ENCODE measurements around the gene CNTNAP5. TPM values are rescaled to one million over a fixed set of nuclear protein-coding genes. Genes with fewer than 3 reads are reported as not detected.

CNTNAP5 gene
- total RNA-seq, 1 donor from 2014 or later: 0.56 TPM

DNA sequence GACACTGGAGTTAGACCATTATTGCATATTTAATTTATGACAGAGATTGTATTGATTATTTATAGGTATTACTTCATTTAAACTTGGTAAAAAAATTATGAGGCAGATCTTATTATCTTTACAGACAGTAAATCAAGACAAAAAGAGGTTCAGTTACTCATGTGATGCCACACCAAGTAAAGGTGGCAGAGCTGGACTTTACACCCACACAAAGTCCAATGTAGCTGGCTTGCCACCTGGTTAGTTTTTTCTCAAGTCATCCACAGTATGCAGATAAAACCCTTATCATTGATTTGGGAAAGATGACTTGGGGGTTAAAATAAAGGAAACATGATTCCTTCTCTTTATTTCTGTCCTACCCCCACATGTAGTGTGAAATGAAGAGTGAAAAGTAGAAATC is 137.2 kb downstream of the CNTNAP5 start:
- Mint-ChIP-seq H3K27me3 (ENCODE audit: low read depth) (peaks cover 2% of the 10 kb centered on the region), H3K27ac (ENCODE audit: unreplicated experiment) (no peak overlapping the region), H3K4me3 (no peak overlapping the region), H3K36me3 (ENCODE audit: low read depth) (no peaks in the 10 kb centered on the region), H3K4me1 (no peaks in the 10 kb centered on the region), H3K9me3 (peaks cover 3% of the 10 kb centered on the region)
- no peak for DNase-seq (ENCODE audit: low read depth, low spot score)
- TF ChIP-seq, protein P1, sequence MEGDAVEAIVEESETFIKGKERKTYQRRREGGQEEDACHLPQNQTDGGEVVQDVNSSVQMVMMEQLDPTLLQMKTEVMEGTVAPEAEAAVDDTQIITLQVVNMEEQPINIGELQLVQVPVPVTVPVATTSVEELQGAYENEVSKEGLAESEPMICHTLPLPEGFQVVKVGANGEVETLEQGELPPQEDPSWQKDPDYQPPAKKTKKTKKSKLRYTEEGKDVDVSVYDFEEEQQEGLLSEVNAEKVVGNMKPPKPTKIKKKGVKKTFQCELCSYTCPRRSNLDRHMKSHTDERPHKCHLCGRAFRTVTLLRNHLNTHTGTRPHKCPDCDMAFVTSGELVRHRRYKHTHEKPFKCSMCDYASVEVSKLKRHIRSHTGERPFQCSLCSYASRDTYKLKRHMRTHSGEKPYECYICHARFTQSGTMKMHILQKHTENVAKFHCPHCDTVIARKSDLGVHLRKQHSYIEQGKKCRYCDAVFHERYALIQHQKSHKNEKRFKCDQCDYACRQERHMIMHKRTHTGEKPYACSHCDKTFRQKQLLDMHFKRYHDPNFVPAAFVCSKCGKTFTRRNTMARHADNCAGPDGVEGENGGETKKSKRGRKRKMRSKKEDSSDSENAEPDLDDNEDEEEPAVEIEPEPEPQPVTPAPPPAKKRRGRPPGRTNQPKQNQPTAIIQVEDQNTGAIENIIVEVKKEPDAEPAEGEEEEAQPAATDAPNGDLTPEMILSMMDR (conservative IDR thresholded peaks at IDR 0.05): no peak

- H3K4me1 Mint-ChIP-seq: peaks cover 4% of the 10 kb centered on the region
- no peak for DNase-seq (ENCODE audit: low read depth, low spot score)
- no peaks in the 10 kb centered on the region for H3K36me3 Mint-ChIP-seq (ENCODE audit: low read depth)
- no peak overlapping the region for H3K4me3 Mint-ChIP-seq
- TF ChIP-seq, protein P1 (conservative IDR thresholded peaks at IDR 0.05): no peak
- H3K27ac Mint-ChIP-seq (ENCODE audit: unreplicated experiment): no peak overlapping the region
- no peaks in the 10 kb centered on the region for H3K9me3 Mint-ChIP-seq
- peaks cover 2% of the 10 kb centered on the region for H3K27me3 Mint-ChIP-seq (ENCODE audit: low read depth)
These were observed 138.8 kb downstream of the CNTNAP5 start for GRCh38 chr2:124163840-124164239.

DNA sequence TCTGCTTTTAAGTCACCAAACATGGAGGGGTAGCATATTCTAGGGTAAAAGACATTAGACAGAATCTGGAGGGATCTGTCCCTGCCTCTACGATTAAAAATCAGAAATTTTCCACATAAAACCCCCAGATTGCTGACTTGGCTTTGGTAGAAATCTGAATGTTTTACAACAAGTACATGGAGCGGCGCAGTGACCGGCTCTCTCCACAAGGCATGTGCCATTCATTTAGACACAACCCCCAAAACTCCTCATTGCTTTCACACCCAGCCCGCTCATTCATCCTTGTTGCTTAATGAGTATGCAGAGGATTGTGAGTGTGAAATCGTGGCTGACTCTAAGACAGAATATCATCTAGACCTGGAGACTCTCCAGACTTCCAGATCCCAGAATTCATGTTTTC is 140.6 kb downstream of the CNTNAP5 start:
- peaks cover 2% of the 10 kb centered on the region for H3K36me3 Mint-ChIP-seq (ENCODE audit: low read depth)
- peaks cover 3% of the 10 kb centered on the region for H3K9me3 Mint-ChIP-seq
- H3K4me3 Mint-ChIP-seq: no peak overlapping the region
- TF ChIP-seq, protein P1 (conservative IDR thresholded peaks at IDR 0.05): no peak
- H3K4me1 Mint-ChIP-seq: peaks cover 4% of the 10 kb centered on the region
- peaks cover 2% of the 10 kb centered on the region for H3K27me3 Mint-ChIP-seq (ENCODE audit: low read depth)
- no peak for DNase-seq (ENCODE audit: low read depth, low spot score)
- H3K27ac Mint-ChIP-seq (ENCODE audit: unreplicated experiment): no peak overlapping the region

DNA sequence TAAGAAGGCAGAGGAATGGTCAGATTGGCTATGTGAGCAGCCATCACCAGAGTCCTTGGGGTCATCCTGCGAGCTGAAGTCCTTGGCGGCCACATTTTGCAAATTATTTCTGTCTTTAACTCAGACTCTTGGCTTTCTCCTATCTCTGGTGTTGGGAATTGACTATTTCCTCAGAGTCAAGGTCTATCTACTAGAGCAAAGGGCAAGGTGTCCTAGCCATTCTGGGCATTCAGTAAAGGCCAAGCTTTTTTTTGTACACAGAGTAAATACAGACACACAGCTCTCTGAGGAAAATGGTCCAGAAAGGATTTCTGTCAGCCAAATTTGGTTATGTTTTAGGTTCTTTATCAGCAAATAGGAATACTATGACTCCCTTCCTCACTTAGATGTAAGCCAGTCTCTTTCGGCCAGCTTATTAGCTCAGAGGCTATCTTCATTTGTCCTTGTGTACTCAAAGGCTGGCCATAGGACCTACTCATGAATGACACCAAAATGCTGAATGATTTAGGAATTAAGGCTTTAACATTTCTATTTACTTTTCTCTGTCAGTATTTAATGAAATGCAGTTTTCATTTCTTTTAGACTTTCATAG is 146.5 kb downstream of the CNTNAP5 start:
- TF ChIP-seq, protein P1 (conservative IDR thresholded peaks at IDR 0.05): no peak

DNA sequence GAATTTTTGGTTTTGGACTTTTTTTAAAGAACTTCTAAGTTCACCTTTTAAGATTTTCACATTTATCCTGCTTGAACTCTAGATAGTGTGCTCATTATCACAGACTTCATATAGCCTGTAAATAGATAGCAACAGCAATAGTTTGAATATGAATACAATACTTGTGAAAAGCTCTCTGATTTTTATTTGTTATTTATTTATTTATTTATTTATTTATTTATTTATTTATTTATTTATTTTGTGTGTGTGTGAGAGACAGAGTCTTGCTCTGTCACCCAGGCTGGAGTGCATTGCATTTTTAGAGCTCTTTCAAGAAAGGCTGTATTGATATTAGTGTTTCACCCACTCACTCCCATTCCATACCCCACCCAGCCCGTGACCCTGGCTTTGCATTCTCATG is 153.6 kb downstream of the CNTNAP5 start:
- Mint-ChIP-seq H3K4me1 (peaks cover 3% of the 10 kb centered on the region), H3K4me3 (no peak overlapping the region), H3K27ac (ENCODE audit: unreplicated experiment) (no peak overlapping the region), H3K9me3 (peaks cover 3% of the 10 kb centered on the region), H3K36me3 (ENCODE audit: low read depth) (no peaks in the 10 kb centered on the region), H3K27me3 (ENCODE audit: low read depth) (no peaks in the 10 kb centered on the region)
- TF ChIP-seq, protein P1 (conservative IDR thresholded peaks at IDR 0.05): no peak
- no peak for DNase-seq (ENCODE audit: low read depth, low spot score)

More for the DNA sequence above, 146.5 kb downstream of the CNTNAP5 start:
- Mint-ChIP-seq H3K36me3 (ENCODE audit: low read depth) (peaks cover 2% of the 10 kb centered on the region), H3K4me1 (peaks cover 7% of the 10 kb centered on the region), H3K27ac (ENCODE audit: unreplicated experiment) (no peak overlapping the region), H3K4me3 (no peak overlapping the region), H3K9me3 (peaks cover 6% of the 10 kb centered on the region), H3K27me3 (ENCODE audit: low read depth) (no peaks in the 10 kb centered on the region)
- DNase-seq (ENCODE audit: low read depth, low spot score): no peak
